RWPE1 (cell line): ENCODE results near the gene APBB1.
A peak's percentile ranks its signal among the peaks of the same experiment; 100 is the strongest.

Experiments used
- CTCF ChIA-PET: fragments of 350-600 bp; sonication (Branson Sonifier 250); formaldehyde crosslinking; extraction: SDS; loops from one replicate; lab custom pipeline; 2021; lab: Yijun Ruan, JAX
- POLR2A ChIA-PET: fragments of 400-600 bp; formaldehyde crosslinking; extraction: SDS; loops from one replicate; lab custom pipeline; 2020; ENCODE audit warnings: antibody characterized with exemption; ENCODE audit not compliant: low non-redundant PET; lab: Yijun Ruan, JAX
- DNase-seq: peaks from one replicate; pipeline ENCODE4 v3.0.0; 2012; ENCODE audit warnings: low spot score
- H3K27ac ChIP-seq: fragments of 450-650 bp; 2 replicates; pipeline ENCODE4 v1.5.1; 2017
- CTCF ChIP-seq: fragments of 450-650 bp; conservative IDR thresholded peaks from 2 replicates; pipeline ENCODE4 v1.5.1; 2017; ENCODE audit warnings: low read depth, mild to moderate bottlenecking

APBB1 gene

GRCh38 chr11:6427516-6427915, 8.6 kb upstream of the APBB1 start:
- H3K27ac ChIP-seq: no peak overlapping the region
- ChIA-PET POLR2A (no interaction called here), CTCF (interaction anchor here (0.7 to 1.5 kb wide), 2 partner anchors 17 to 206 kb away, joined by 4 to 5 read pairs; no protein-coding TSS in a partner anchor)
- TF ChIP-seq CTCF: no peak
- DNase-seq: no peak

- ChIA-PET CTCF (interaction anchor here (0.7 kb wide), 1 partner anchor 9 kb away, joined by 3 read pairs; no protein-coding TSS in a partner anchor), POLR2A (no interaction called here)
- no peak for DNase-seq
- H3K27ac ChIP-seq: no peak overlapping the region
- TF ChIP-seq CTCF: no peak
These were observed 1.8 kb upstream of the APBB1 start for GRCh38 chr11:6420677-6421076.

GRCh38 chr11:6418557-6419008, 311 bp downstream of the APBB1 start:
- DNase-seq: no peak
- H3K27ac ChIP-seq: peak overlapping the region; percentile 56
- ChIA-PET POLR2A (no interaction called here), CTCF (interaction anchor here (1.5 kb wide), 1 partner anchor 40 kb away, joined by 4 read pairs; no protein-coding TSS in a partner anchor)
- TF ChIP-seq CTCF: no peak

GRCh38 chr11:6417907-6418556, 862 bp downstream of the APBB1 start:
- TF ChIP-seq CTCF: no peak
- POLR2A ChIA-PET: no interaction called here
- CTCF ChIA-PET: no interaction called here
- no peak for DNase-seq
- H3K27ac ChIP-seq: peak overlapping the region; percentile 56

- H3K27ac ChIP-seq: no peak overlapping the region
- no peak for TF ChIP-seq CTCF
- CTCF ChIA-PET: no interaction called here
- POLR2A ChIA-PET: no interaction called here
- DNase-seq: no peak
These were observed 3.1 kb downstream of the APBB1 start for GRCh38 chr11:6415797-6416196.

- ChIA-PET POLR2A (no interaction called here), CTCF (no interaction called here)
- H3K27ac ChIP-seq: no peak overlapping the region
- no peak for TF ChIP-seq CTCF
- DNase-seq: no peak
These were observed 4.0 kb downstream of the APBB1 start for GRCh38 chr11:6414874-6415328.
